Measurements from ENCODE around the gene ALG10B.
"Not testable (repeated sequence)": the region's sequence is repeated elsewhere in the genome, so short reads cannot be mapped to it uniquely, and the experiment has no call there.

Gene ALG10B

GRCh38 chr12:38316391-38317129, at the start of gene ALG10B:
Gene ALG10B, plus strand, starts transcription at chr12:38316774. Its CDS starts 120 bp downstream, at chr12:38316894.
- DNase-seq (ENCODE audit: low read depth in 1 of 2, low spot score in 1 of 2) = peak; percentile 81 to 83

DNA sequence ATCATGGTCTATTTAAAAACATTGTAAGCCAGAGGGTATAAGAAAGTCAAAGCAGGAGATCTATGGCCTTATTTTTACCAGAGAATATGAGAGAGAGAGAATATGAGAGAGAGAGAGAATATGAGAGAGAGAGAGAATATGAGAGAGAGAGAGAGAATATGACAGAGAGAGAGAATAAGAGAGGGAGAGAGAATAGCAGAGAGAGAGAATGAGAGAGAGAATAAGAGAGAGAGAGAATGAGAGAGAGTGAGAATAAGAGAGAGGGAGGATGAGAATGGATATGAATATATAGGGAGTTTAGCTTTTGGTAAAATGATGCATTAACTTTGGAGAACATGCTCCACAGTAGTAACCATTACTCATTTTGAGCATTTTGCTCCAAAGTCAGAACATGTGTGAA, 48.0 kb upstream of the ALG10B start:
- DNase-seq (ENCODE audit: low read depth in 1 of 2, low spot score in 1 of 2) = no peak

DNA sequence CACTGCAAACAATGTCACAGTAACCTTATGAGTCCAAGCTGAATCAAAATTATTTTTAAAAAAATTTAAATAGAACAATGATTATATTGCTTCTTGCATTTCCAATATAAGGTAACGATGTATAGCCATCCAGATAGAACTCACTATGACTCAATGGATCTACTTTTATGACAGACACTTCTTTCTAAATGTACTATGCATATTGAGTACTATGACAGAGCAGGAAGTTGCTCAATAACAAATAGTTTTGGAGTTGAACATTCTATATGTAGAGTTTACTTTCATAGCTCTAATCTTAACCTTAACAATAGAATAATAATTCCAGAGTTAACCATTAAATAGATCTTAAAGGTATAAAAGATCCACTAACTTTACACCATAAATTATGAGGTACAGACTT, 46.7 kb upstream of the ALG10B start:
- no peak for DNase-seq (ENCODE audit: low read depth in 1 of 2, low spot score in 1 of 2)

DNA sequence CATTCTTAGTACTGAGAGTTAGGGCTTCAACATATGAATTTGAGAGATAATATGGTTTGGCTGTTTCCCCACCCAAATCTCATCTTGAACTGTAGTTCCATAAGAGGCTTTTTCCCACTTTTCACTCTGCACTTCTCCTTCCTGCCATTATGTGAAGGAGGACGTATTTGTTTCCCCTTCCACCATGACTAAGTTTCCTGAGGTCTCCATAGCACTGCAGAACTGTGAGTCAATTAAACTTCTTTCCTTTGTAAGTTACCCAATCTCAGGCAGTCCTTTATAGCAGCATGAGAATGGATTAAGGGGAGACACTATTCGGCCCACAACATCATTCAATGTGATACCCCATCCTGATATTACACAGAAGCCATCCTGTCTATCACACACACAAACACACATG, 36.8 kb upstream of the ALG10B start:
- DNase-seq (ENCODE audit: low read depth in 1 of 2, low spot score in 1 of 2) = no peak

GRCh38 chr12:38282886-38283285, 33.7 kb upstream of the ALG10B start:
- no peak for DNase-seq (ENCODE audit: low read depth in 1 of 2, low spot score in 1 of 2)

DNA sequence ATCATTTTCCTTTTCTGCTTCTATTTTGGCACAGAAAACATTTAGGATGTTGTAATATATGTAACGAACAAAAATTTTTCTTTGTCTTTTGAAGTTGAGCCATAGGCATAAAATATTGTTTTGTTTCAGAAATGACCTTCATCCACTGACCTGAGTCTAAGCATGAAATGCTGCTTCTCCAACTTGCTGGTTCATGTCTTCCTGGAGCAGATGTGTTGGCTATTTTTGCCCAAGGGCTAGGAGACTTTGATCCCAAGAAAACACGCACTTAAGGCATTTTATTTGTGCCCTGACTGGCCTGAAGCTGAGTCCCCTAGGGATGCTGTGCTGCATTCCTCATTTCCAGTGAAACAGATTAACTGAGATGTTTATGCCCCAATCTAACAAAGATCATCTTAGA, 27.2 kb upstream of the ALG10B start:
- no peak for DNase-seq (ENCODE audit: low read depth in 1 of 2, low spot score in 1 of 2)

DNA sequence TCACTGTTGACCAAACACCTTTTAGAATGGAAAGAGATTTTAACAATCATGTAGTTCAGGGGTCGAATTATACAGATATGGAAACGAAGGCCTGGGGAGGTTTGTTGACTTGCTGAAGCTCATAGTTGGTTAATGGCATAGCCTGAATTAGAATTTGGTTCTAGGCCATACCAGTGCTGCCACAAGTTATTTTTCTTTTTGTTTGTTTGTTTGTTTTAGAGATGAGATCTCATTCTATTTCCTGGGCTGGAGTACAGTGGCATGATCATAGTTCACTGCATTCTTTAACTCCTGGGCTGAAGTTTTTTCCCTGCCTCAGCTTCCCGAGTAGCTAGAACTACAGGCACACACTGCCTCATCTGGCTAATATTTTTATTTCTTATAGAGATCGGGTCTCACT, 25.4 kb upstream of the ALG10B start:
- DNase-seq (ENCODE audit: low read depth in 1 of 2, low spot score in 1 of 2) = no peak

- DNase-seq (ENCODE audit: low read depth in 1 of 2, low spot score in 1 of 2) = not testable (repeated sequence)
Measured at GRCh38 chr12:38302972-38303371, 13.6 kb upstream of the ALG10B start.

GRCh38 chr12:38321966-38322365, 5.4 kb downstream of the ALG10B start:
- DNase-seq (ENCODE audit: low read depth in 1 of 2, low spot score in 1 of 2) = not testable (repeated sequence)

GRCh38 chr12:38324912-38325311, 8.3 kb downstream of the ALG10B start:
- no peak for DNase-seq (ENCODE audit: low read depth in 1 of 2, low spot score in 1 of 2)

GRCh38 chr12:38327356-38327755, 10.8 kb downstream of the ALG10B start:
- DNase-seq (ENCODE audit: low read depth in 1 of 2, low spot score in 1 of 2) = no peak

- DNase-seq (ENCODE audit: low read depth in 1 of 2, low spot score in 1 of 2) = no peak
Measured at GRCh38 chr12:38328306-38328895, 11.8 kb downstream of the ALG10B start.

GRCh38 chr12:38330414-38330813, 13.8 kb downstream of the ALG10B start:
- not testable (repeated sequence) for DNase-seq (ENCODE audit: low read depth in 1 of 2, low spot score in 1 of 2)

DNA sequence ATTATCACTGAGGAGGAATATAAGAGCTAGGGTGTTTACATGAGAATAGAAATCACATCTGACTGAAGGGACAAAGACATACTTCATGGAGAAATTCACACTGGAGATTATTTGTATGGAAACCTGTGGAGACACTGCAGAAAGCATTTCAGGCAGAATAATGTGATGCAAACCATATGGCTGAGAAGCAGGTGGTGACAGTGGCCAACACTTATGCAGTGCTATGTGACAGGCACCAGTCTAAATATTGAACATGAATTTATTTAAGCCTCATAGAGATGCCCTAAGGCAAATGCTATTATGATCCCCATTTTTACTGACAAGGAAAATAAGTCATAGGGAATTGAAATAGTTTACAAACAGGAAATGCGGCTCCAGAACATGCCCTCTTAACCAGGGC, 16.2 kb downstream of the ALG10B start:
- DNase-seq (ENCODE audit: low read depth in 1 of 2, low spot score in 1 of 2) = no peak

DNA sequence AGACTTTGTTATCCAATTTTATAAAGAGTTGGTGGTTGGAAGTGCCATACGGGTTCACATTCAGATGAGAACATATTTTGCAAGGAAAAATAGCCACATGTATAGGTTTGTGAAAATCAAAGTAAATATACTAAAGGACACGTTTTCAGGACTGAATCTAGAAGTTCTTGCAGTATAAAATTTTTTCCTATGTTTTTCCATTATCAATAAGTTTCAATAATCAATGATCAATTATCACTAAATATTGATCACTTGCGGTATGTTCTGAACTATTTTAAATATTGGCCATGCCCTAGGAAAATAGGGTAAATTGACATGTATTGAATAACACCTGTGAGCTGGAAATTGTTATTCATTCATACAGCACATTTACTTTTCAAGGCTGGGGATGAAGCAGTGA, 25.9 kb downstream of the ALG10B start:
- DNase-seq (ENCODE audit: low read depth in 1 of 2, low spot score in 1 of 2) = no peak

DNA sequence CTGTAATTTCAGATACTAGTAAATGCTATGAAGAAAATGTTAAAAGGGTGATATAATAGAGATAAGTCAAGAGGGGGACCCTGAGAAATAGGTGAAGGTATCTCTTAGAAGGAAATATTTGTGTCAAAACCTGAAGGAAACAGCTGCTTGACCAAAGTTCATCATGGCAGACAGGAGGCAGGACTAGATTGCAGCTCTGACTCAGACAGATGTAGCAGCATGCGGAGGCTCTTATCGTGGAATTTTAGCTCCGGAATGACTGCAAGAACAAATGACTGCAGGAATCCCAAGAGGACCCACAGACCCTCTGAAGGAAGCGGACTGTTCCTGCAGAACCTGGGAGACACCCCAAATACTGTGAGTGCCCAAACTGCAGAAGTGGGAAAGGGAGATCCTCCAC, 26.7 kb downstream of the ALG10B start:
- DNase-seq (ENCODE audit: low read depth in 1 of 2, low spot score in 1 of 2) = not testable (repeated sequence)

- DNase-seq (ENCODE audit: low read depth in 1 of 2, low spot score in 1 of 2) = not testable (repeated sequence)
Measured at GRCh38 chr12:38343916-38344315, 27.3 kb downstream of the ALG10B start.

DNA sequence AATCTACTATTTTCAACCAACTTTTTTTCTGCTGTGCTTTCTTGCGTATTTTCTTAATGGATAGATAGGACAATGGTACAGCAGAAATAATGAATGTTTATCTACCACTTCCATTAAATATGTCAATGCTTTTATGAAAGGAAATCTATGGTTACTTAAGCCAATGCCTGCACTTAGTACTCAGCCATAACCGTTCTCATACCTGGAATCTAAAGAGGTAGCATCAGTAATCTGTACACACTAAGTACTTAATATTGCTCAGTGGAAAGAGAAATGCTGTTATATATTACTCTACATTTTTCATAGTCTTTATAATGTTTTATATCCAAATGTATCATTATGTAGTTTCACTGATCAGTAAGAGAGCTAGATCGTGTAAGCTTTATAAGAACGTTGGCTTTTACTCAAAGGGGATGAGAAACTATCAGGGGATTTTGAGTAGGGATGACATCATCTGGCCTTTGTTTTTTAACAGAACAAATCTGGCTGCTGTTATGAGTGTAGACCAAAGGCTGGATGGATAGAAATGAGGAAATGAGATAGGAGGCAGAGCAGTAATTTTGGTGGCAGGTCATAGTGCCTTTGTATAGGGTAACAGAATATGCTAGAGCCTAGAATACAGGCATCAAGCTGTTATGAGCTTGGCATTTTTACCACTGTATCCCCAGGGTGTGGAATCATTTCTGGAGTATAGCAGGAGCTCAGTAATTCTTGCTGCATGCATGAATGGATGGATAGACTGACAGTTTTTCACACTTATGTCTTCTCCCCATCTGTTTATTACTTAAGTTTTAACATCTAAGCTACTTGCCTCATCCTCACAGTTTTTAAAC, 34.0 kb downstream of the ALG10B start:
- no peak for DNase-seq (ENCODE audit: low read depth in 1 of 2, low spot score in 1 of 2)

DNA sequence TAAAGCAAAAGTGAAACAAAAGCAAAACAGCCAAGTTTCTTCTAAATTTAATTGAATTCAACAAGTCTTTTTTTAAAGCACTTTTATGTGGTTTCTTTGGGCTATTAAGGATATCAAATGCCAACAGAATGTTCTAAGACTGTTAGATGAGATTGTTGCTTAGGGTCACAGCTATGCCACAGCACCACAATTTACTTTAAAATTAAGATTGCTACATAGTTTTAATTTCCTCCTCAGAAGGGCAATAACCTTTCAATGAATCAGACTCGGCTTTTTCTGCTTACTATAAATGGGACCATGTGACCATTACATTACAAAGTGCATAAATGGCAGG, 34.6 kb downstream of the ALG10B start:
- not testable (repeated sequence) for DNase-seq (ENCODE audit: low read depth in 1 of 2, low spot score in 1 of 2)

DNA sequence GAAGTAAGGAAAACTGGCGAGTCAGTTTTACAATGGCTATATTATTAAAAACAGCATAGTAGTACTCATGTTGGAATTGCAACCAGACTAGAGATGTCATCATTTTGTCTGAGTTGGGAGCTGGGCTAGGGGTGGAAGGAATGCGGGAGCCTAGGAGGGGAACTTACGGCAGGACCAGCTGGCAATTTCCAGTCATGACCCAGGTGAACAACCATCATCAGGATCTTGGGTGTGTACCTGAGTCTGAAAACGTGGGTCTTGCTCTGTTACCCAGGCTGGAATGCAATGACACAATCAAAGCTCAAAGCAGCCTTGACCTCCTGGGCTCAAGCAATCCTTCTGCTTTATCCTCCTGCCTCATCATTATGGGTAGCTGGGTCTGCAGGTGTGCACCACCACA, 50.9 kb downstream of the ALG10B start:
- no peak for DNase-seq (ENCODE audit: low read depth in 1 of 2, low spot score in 1 of 2)

DNA sequence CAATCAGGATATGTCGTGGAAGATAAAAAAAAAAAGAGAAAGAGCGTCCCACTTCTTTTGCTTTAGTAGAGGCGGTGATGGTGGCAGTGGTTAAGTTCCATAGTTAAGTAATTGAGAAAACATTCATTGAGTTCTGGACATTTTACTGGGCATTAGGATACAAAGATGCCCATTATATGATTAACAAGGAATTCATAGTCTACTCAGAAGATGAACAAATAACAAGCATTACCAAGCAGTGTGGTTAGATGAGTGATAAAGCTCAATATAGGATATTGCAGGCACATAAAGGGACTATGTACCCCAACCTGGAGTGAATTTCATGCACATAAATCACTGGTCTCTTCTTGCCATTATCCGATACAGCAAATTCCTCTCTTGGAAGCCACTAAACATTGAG, 53.7 kb downstream of the ALG10B start:
- DNase-seq (ENCODE audit: low read depth in 1 of 2, low spot score in 1 of 2) = no peak

GRCh38 chr12:38373784-38374183, 57.2 kb downstream of the ALG10B start:
- DNase-seq (ENCODE audit: low read depth in 1 of 2, low spot score in 1 of 2) = no peak

All from stimulated activated CD4-positive, alpha-beta T cell treated with anti-CD3 and anti-CD28 coated beads, Interleukin-15, amount 100 ng/mL, for 1 hour (primary cell).